A673 (cell line): ENCODE results near the gene RXFP4.

ENCODE experiments used
- EZH2 ChIP-seq: fragments of 200-600 bp; sonication (generic); IDR thresholded peaks from 2 replicates; pipeline ENCODE4 v1.6.1; 2017; ENCODE audit warnings: borderline replicate concordance, low read depth, mild to moderate bottlenecking, mixed read lengths, antibody characterized with exemption, low read length; ENCODE audit not compliant: poor library complexity, severe bottlenecking
- TF ChIP-seq, protein P1 (sequence below): fragments of 300-800, 200-600 bp; sonication (generic); conservative IDR thresholded peaks from 2 replicates; pipeline ENCODE4 v1.5.1; 2017; ENCODE audit warnings: low read depth, mild to moderate bottlenecking, antibody characterized with exemption, low read length, moderate library complexity, mixed read lengths

GRCh38 chr1:155913969-155914757, 27.3 kb upstream of the RXFP4 start:
- TF ChIP-seq, protein P1, sequence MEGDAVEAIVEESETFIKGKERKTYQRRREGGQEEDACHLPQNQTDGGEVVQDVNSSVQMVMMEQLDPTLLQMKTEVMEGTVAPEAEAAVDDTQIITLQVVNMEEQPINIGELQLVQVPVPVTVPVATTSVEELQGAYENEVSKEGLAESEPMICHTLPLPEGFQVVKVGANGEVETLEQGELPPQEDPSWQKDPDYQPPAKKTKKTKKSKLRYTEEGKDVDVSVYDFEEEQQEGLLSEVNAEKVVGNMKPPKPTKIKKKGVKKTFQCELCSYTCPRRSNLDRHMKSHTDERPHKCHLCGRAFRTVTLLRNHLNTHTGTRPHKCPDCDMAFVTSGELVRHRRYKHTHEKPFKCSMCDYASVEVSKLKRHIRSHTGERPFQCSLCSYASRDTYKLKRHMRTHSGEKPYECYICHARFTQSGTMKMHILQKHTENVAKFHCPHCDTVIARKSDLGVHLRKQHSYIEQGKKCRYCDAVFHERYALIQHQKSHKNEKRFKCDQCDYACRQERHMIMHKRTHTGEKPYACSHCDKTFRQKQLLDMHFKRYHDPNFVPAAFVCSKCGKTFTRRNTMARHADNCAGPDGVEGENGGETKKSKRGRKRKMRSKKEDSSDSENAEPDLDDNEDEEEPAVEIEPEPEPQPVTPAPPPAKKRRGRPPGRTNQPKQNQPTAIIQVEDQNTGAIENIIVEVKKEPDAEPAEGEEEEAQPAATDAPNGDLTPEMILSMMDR: no peak
- TF ChIP-seq EZH2: no peak
